H1 (cell line): ENCODE data around the gene TRUB1. TPM values are rescaled to one million over a fixed set of nuclear protein-coding genes. Genes with fewer than 3 reads are reported as not detected.

ENCODE experiments used
- BACH1 ChIP-seq: IDR thresholded peaks from 2 replicates; pipeline ENCODE4 v1.6.1; 2012; ENCODE audit warnings: low read length, improper control_type of control experiment
- CHD7 ChIP-seq: fragments of 300-600 bp; sonication (generic); IDR thresholded peaks from 2 replicates; pipeline ENCODE4 v1.7.1; 2012; ENCODE audit warnings: low read length, moderate library complexity, mild to moderate bottlenecking, inconsistent platforms; ENCODE audit not compliant: insufficient replicate concordance
- EZH2 ChIP-seq: fragments of 200-600 bp; sonication (generic); IDR thresholded peaks from 2 replicates; pipeline ENCODE4 v1.7.1; 2012; ENCODE audit warnings: low read depth, mild to moderate bottlenecking, moderate library complexity, low read length, inconsistent platforms; ENCODE audit not compliant: severe bottlenecking
- JUND ChIP-seq: IDR thresholded peaks from 2 replicates; pipeline ENCODE4 v1.6.1; 2011; ENCODE audit warnings: mild to moderate bottlenecking, improper control_type of control experiment, low read length
- MAFK ChIP-seq: IDR thresholded peaks from 2 replicates; pipeline ENCODE4 v1.6.1; 2012; ENCODE audit warnings: low read depth, mild to moderate bottlenecking, improper control_type of control experiment, low read length
- SP1 ChIP-seq: IDR thresholded peaks from 2 replicates; pipeline ENCODE4 v1.6.1; 2011; ENCODE audit warnings: low read depth, low read length
- SUZ12 ChIP-seq: fragments of 200-600 bp; sonication (generic); IDR thresholded peaks from 2 replicates; pipeline ENCODE4 v1.6.1; 2012; ENCODE audit warnings: mild to moderate bottlenecking, inconsistent platforms, low read length, moderate library complexity, mixed read lengths
- polyA plus RNA-seq, 7 experiments: library from polyadenylated mRNA; depleted of rRNA in 3 of 7; stranded (reverse) in 5 of 7; unstranded in 2 of 7; fragments of >200 nt in 5 of 7; fragments of 200-250 nt in 2 of 7; gene quantifications; 1 replicate in 5 of 7; 2 replicates in 1 of 7; 4 replicates in 1 of 7; pipeline versions ENCODE4 v1.2.1 to v1.2.3, GENCODE V29; 2011 to 2013; ENCODE audit warnings: missing spikeins in 2 of 7, mixed read lengths in 2 of 7
- total RNA-seq: library from RNA; stranded (reverse); fragmentation: NEBNext Ultra II Directional; extraction: Animal tissue kit (Norgen Biotek cat#: 25700); gene quantifications from 2 replicates; pipeline ENCODE4 v1.2.1, GENCODE V29; 2021

TRUB1 gene
- total and polyA plus RNA-seq, 2 of the 8 experiments (the other 6 are each of a cell fraction or from before 2014, with no cell fraction given): 6.3 to 22.2 TPM

GRCh38 chr10:114917459-114917858 is 20.5 kb upstream of the TRUB1 start (continued):
- TF ChIP-seq CHD7: no peak
- TF ChIP-seq EZH2: no peak
- TF ChIP-seq SUZ12: no peak
- TF ChIP-seq MAFK: no peak
- TF ChIP-seq BACH1: no peak
- TF ChIP-seq SP1: no peak
- no peak for TF ChIP-seq JUND
